Activated B cell treated with CpG ODN at 0.5 μM for 24 hours (primary cell): ENCODE measurements around the gene GCC2. TPM values are rescaled to one million over a fixed set of nuclear protein-coding genes. Genes with fewer than 3 reads are reported as not detected.

Source experiments
- ATAC-seq: fragments of 200-7000 bp; cut with Tn5 transposase; one replicate; pipeline ENCODE4 v1.10.0; 2021; ENCODE audit warnings: low read depth, mild to moderate bottlenecking, moderate library complexity
- CTCF ChIA-PET: fragments of 350-600 bp; sonication (Branson Sonifier 250); formaldehyde crosslinking; loops from one replicate; lab custom pipeline; 2021; ENCODE audit warnings: antibody characterized with exemption; lab: Charles Lee
- POLR2A ChIA-PET: fragments of 350-600 bp; sonication (Branson Sonifier 250); formaldehyde crosslinking; loops from one replicate; lab custom pipeline; 2021; ENCODE audit warnings: antibody characterized with exemption; lab: Charles Lee
- DNase-seq: peaks from one replicate; pipeline ENCODE4 v3.0.0; 2022
- H3K27ac Mint-ChIP-seq: one replicate; pipeline ENCODE4 v1.8.0; 2020; ENCODE audit warnings: mixed read lengths
- H3K27me3 Mint-ChIP-seq: one replicate; pipeline ENCODE4 v1.8.0; 2021; ENCODE audit warnings: mixed read lengths
- H3K36me3 Mint-ChIP-seq: one replicate; pipeline ENCODE4 v1.8.0; 2021; ENCODE audit warnings: low read depth, mixed read lengths
- H3K4me1 Mint-ChIP-seq: one replicate; pipeline ENCODE4 v1.8.0; 2021; ENCODE audit warnings: mixed read lengths
- H3K4me3 Mint-ChIP-seq: one replicate; pipeline ENCODE4 v1.8.0; 2020; ENCODE audit warnings: mild to moderate bottlenecking, mixed read lengths
- H3K9me3 Mint-ChIP-seq: one replicate; pipeline ENCODE4 v1.8.0; 2020; ENCODE audit warnings: mixed read lengths
- CTCF ChIP-seq: fragments of 200-600 bp; IDR thresholded peaks from one replicate; pipeline ENCODE4 v1.8.0; 2022; ENCODE audit warnings: antibody characterized with exemption, mild to moderate bottlenecking
- intact Hi-C: fragments of 100-400 bp; cut with micrococcal nuclease; formaldehyde crosslinking; loops from one replicate; pipeline ENCODE4 v1.15.1; 2024
- total RNA-seq: library from RNA; stranded (reverse); gene quantifications from 2 replicates; pipeline ENCODE4 v1.2.3, GENCODE V29; 2022

Gene GCC2
- total RNA-seq, 1 donor from 2014 or later = 53.8 TPM

GRCh38 chr2:108446703-108447102 lies 2.3 kb upstream of the GCC2 start:
- ATAC-seq (no peak), DNase-seq (no peak)
- POLR2A ChIA-PET = interaction anchor here (4.3 kb wide), 1 partner anchor 88 kb away, joined by 40 read pairs; the partner anchor contains the start of gene LIMS1
- CTCF ChIA-PET = no interaction called here
- H3K4me3 Mint-ChIP-seq = no peak overlapping the region
- no peaks in the 10 kb centered on the region for H3K27me3 Mint-ChIP-seq
- peaks cover 36% of the 10 kb centered on the region for H3K4me1 Mint-ChIP-seq
- no peak overlapping the region for H3K27ac Mint-ChIP-seq
- intact Hi-C loops = loop anchor here (5.0 kb wide), 1 partner anchor 1166 kb away; the partner anchor contains the start of genes SEPTIN10 and SOWAHC
- H3K9me3 Mint-ChIP-seq = no peaks in the 10 kb centered on the region
- H3K36me3 Mint-ChIP-seq = peaks cover 18% of the 10 kb centered on the region
- TF ChIP-seq CTCF = no peak

GRCh38 chr2:108447947-108448677 lies 894 bp upstream of the GCC2 start:
- Mint-ChIP-seq H3K27me3 (no peaks in the 10 kb centered on the region), H3K36me3 (peaks cover 29% of the 10 kb centered on the region), H3K4me1 (peaks cover 49% of the 10 kb centered on the region), H3K9me3 (no peaks in the 10 kb centered on the region), H3K4me3 (peak overlapping the region; percentile 98), H3K27ac (peak overlapping the region; percentile 96)
- intact Hi-C loops = loop anchor here (2.0 to 5.0 kb wide), 2 partner anchors 339 to 1164 kb away; partner anchors contain the start of genes CCDC138, SEPTIN10 and SOWAHC
- POLR2A ChIA-PET = interaction anchor here (0.6 to 4.3 kb wide), 7 partner anchors 86 to 271 kb away, joined by 3 to 40 read pairs (median 3); partner anchors contain the start of genes LIMS1 and RANBP2
- no peak for DNase-seq
- TF ChIP-seq CTCF = no peak
- no peak for ATAC-seq
- CTCF ChIA-PET = interaction anchor here (0.7 to 1.7 kb wide), 4 partner anchors 86 to 188 kb away, joined by 3 to 4 read pairs (median 3); partner anchors contain the start of gene LIMS1

- H3K4me1 Mint-ChIP-seq = peaks cover 53% of the 10 kb centered on the region
- DNase-seq = no peak
- ATAC-seq = peak; percentile 43
- peak overlapping the region; percentile 96 for H3K27ac Mint-ChIP-seq
- ChIA-PET POLR2A (interaction anchor here (0.9 to 4.3 kb wide), 4 partner anchors 85 to 162 kb away, joined by 3 to 40 read pairs (median 4); partner anchors contain the start of gene LIMS1), CTCF (interaction anchor here (1.3 to 1.7 kb wide), 2 partner anchors 84 to 135 kb away, joined by 3 to 4 read pairs; partner anchors contain the start of gene LIMS1)
- peaks cover 40% of the 10 kb centered on the region for H3K36me3 Mint-ChIP-seq
- intact Hi-C loops = loop anchor here (1.0 to 5.0 kb wide), 6 partner anchors 85 to 1163 kb away; partner anchors contain the start of genes CCDC138, LIMS1, RANBP2 and SEPTIN10
- no peak for TF ChIP-seq CTCF
- no peaks in the 10 kb centered on the region for H3K27me3 Mint-ChIP-seq
- H3K9me3 Mint-ChIP-seq = no peaks in the 10 kb centered on the region
- H3K4me3 Mint-ChIP-seq = peak overlapping the region; percentile 98
Observed at GRCh38 chr2:108449410-108450130, 564 bp downstream of the GCC2 start.

- Mint-ChIP-seq H3K4me1 (peaks cover 53% of the 10 kb centered on the region), H3K9me3 (no peaks in the 10 kb centered on the region), H3K4me3 (no peak overlapping the region), H3K27ac (peak overlapping the region; percentile 14), H3K36me3 (peaks cover 53% of the 10 kb centered on the region), H3K27me3 (no peaks in the 10 kb centered on the region)
- intact Hi-C loops = no loop called here
- TF ChIP-seq CTCF = no peak
- ChIA-PET POLR2A (interaction anchor here (1.1 to 4.3 kb wide), 2 partner anchors 84 to 161 kb away, joined by 4 to 40 read pairs; partner anchors contain the start of gene LIMS1), CTCF (no interaction called here)
- DNase-seq (no peak), ATAC-seq (no peak)
Observed at GRCh38 chr2:108450863-108451262, 1.9 kb downstream of the GCC2 start.
